DOHH2 (cell line): ENCODE measurements around the gene TPO.

ENCODE experiments used
- H3F3A ChIP-seq: fragments of 200-600 bp; sonication (generic), shearing (Covaris generic); 2 replicates; pipeline ENCODE4 v1.6.0; 2016; ENCODE audit warnings: antibody characterized with exemption, mild to moderate bottlenecking; ENCODE audit not compliant: control insufficient read depth, insufficient read depth
- H3K27ac ChIP-seq: fragments of 200-600 bp; sonication (generic); 2 replicates; pipeline ENCODE4 v1.5.1; 2014; ENCODE audit warnings: low read depth, mild to moderate bottlenecking, low read length, moderate library complexity
- H3K27me3 ChIP-seq: fragments of 200-600 bp; sonication (generic); 2 replicates; pipeline ENCODE4 v1.6.1; 2014; ENCODE audit warnings: mild to moderate bottlenecking, low read length, mixed read lengths; ENCODE audit not compliant: control insufficient read depth
- H3K36me3 ChIP-seq: fragments of 200-600 bp; sonication (generic); 2 replicates; pipeline ENCODE4 v1.6.1; 2014; ENCODE audit warnings: mild to moderate bottlenecking, low read length, moderate library complexity, mixed read lengths; ENCODE audit not compliant: control insufficient read depth
- H3K4me1 ChIP-seq: fragments of 200-600 bp; sonication (generic); 2 replicates; pipeline ENCODE4 v1.6.1; 2014; ENCODE audit warnings: mild to moderate bottlenecking, low read length, mixed read lengths; ENCODE audit not compliant: control insufficient read depth
- H3K4me2 ChIP-seq: fragments of 200-600 bp; sonication (generic); 2 replicates; pipeline ENCODE4 v1.6.0; 2014; ENCODE audit warnings: mild to moderate bottlenecking, low read length, moderate library complexity
- H3K4me3 ChIP-seq: fragments of 200-600 bp; sonication (generic); 2 replicates; pipeline ENCODE4 v1.5.1; 2014; ENCODE audit warnings: mild to moderate bottlenecking, low read length, mixed read lengths
- H3K79me2 ChIP-seq: fragments of 200-600 bp; sonication (generic); 2 replicates; pipeline ENCODE4 v1.6.1; 2014; ENCODE audit warnings: mild to moderate bottlenecking, low read length, mixed read lengths; ENCODE audit not compliant: control insufficient read depth
- H3K9me2 ChIP-seq: fragments of 200-600 bp; sonication (generic); replicated peaks from 2 replicates; pipeline ENCODE4 v1.6.1; 2014; ENCODE audit warnings: mild to moderate bottlenecking, low read length, mixed read lengths; ENCODE audit not compliant: control insufficient read depth
- H3K9me3 ChIP-seq: fragments of 200-600 bp; sonication (generic); 2 replicates; pipeline ENCODE4 v1.6.1; 2014; ENCODE audit warnings: antibody characterized with exemption, low read length, mixed read lengths; ENCODE audit not compliant: control insufficient read depth, insufficient read depth
- H4K20me1 ChIP-seq: fragments of 200-600 bp; sonication (generic); 2 replicates; pipeline ENCODE4 v1.6.0; 2014; ENCODE audit warnings: low read depth, mild to moderate bottlenecking, antibody characterized with exemption, low read length, moderate library complexity; ENCODE audit not compliant: control insufficient read depth, insufficient read depth
- EZH2phosphoT487 ChIP-seq: fragments of 200-600 bp; sonication (generic); IDR thresholded peaks from 2 replicates; pipeline ENCODE4 v1.6.1; 2017; ENCODE audit warnings: borderline replicate concordance, mild to moderate bottlenecking, antibody characterized with exemption, low read length, moderate library complexity, mixed read lengths
- TF ChIP-seq, protein P1 (sequence below): fragments of 200-600 bp; sonication (generic); IDR thresholded peaks from one replicate; pipeline ENCODE4 v1.5.1; 2014; ENCODE audit warnings: antibody characterized with exemption, mild to moderate bottlenecking, low read depth, low read length; ENCODE audit not compliant: poor library complexity, severe bottlenecking

The TPO gene

GRCh38 chr2:1422716-1423285 is 9.5 kb downstream of the TPO start:
- Histone ChIP-seq H3K4me1 (no peaks in the 10 kb centered on the region), H3K27ac (no peak overlapping the region), H3K36me3 (no peaks in the 10 kb centered on the region), H4K20me1 (no peaks in the 10 kb centered on the region), H3K9me3 (no peaks in the 10 kb centered on the region), H3K79me2 (no peaks in the 10 kb centered on the region), H3K4me3 (no peak overlapping the region), H3K27me3 (no peaks in the 10 kb centered on the region), H3K9me2 (no peaks in the 10 kb centered on the region), H3F3A (no peaks in the 10 kb centered on the region), H3K4me2 (no peak overlapping the region)
- TF ChIP-seq, protein P1, sequence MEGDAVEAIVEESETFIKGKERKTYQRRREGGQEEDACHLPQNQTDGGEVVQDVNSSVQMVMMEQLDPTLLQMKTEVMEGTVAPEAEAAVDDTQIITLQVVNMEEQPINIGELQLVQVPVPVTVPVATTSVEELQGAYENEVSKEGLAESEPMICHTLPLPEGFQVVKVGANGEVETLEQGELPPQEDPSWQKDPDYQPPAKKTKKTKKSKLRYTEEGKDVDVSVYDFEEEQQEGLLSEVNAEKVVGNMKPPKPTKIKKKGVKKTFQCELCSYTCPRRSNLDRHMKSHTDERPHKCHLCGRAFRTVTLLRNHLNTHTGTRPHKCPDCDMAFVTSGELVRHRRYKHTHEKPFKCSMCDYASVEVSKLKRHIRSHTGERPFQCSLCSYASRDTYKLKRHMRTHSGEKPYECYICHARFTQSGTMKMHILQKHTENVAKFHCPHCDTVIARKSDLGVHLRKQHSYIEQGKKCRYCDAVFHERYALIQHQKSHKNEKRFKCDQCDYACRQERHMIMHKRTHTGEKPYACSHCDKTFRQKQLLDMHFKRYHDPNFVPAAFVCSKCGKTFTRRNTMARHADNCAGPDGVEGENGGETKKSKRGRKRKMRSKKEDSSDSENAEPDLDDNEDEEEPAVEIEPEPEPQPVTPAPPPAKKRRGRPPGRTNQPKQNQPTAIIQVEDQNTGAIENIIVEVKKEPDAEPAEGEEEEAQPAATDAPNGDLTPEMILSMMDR = no peak

DNA sequence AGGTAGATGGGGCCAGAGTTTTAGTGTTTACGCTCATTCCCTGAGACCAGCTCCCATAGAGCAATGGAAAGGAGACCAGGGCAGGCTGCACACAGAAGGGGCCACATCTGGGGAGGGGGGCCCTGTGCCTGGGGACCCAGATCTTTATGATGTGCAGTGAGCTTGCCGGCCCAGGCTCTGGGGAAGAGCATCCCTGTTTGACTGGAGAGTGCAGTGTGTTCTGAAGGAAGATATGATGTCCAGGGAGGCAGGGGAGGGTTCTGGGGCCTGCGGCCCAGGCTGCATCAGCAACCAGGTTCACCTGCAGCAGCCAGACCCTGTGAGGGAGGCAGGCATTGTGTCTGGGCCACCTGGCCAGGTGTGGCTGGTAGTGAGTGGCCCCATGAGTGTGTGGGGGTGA is 13.8 kb downstream of the TPO start:
- Histone ChIP-seq H3K27ac (no peak overlapping the region), H3K36me3 (no peaks in the 10 kb centered on the region), H3K79me2 (no peaks in the 10 kb centered on the region), H3K4me3 (no peak overlapping the region), H3K4me2 (no peak overlapping the region), H3F3A (no peaks in the 10 kb centered on the region), H3K27me3 (no peaks in the 10 kb centered on the region), H3K4me1 (no peaks in the 10 kb centered on the region), H3K9me3 (no peaks in the 10 kb centered on the region; the same call in 1 of the 2 replicates), H3K9me2 (no peaks in the 10 kb centered on the region), H4K20me1 (no peaks in the 10 kb centered on the region)
- TF ChIP-seq, protein P1 = no peak
- TF ChIP-seq EZH2phosphoT487 = no peak

GRCh38 chr2:1429895-1430294 is 16.6 kb downstream of the TPO start:
- H3F3A ChIP-seq = no peaks in the 10 kb centered on the region
- H3K27me3 ChIP-seq = no peaks in the 10 kb centered on the region
- H3K4me2 ChIP-seq = no peak overlapping the region
- H3K4me1 ChIP-seq = no peaks in the 10 kb centered on the region
- TF ChIP-seq, protein P1 = no peak
- TF ChIP-seq EZH2phosphoT487 = no peak
- H3K9me3 ChIP-seq = no peaks in the 10 kb centered on the region; the same call in 1 of the 2 replicates
- no peaks in the 10 kb centered on the region for H3K9me2 ChIP-seq
- no peak overlapping the region for H3K27ac ChIP-seq
- no peak overlapping the region for H3K4me3 ChIP-seq
- no peaks in the 10 kb centered on the region for H3K36me3 ChIP-seq
- H4K20me1 ChIP-seq = no peaks in the 10 kb centered on the region
- no peaks in the 10 kb centered on the region for H3K79me2 ChIP-seq
